Fibroblast of upper back skin (primary cell): ENCODE data around the gene C9orf50.
"Not testable (repeated sequence)": the region's sequence is repeated elsewhere in the genome, so short reads cannot be mapped to it uniquely, and the experiment has no call there.

Source experiments
- DNase-seq: peaks from one replicate; pipeline ENCODE4 v3.0.0-alpha.2; 2013

C9orf50 gene

GRCh38 chr9:129648092-129648763 is 27.3 kb upstream of the C9orf50 start:
- DNase-seq, result no peak

- DNase-seq, result no peak
Measured at GRCh38 chr9:129647635-129648034, 26.7 kb upstream of the C9orf50 start.

GRCh38 chr9:129646654-129647053 is 25.8 kb upstream of the C9orf50 start:
- DNase-seq, result no peak

DNA sequence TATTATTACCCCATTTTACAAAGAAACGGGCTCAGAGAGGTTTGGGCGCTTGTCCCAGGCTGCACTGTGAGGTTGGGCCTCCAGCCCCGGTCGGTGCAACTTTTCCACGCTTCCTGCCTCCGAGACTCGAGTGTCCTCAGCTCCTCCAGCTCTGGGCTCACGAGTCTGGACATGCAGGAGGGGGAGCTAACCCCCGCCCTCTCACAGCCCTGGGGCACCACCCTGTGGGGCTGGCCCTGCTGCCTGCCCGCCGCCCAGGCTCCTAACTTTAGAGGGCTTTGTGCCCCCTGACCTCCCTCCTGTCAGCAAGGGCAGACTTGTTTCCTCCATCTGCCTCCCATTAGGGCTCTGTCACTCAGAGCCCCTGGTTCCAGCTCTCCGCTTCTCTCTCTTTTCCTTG is 25.4 kb upstream of the C9orf50 start:
- DNase-seq, result no peak

DNA sequence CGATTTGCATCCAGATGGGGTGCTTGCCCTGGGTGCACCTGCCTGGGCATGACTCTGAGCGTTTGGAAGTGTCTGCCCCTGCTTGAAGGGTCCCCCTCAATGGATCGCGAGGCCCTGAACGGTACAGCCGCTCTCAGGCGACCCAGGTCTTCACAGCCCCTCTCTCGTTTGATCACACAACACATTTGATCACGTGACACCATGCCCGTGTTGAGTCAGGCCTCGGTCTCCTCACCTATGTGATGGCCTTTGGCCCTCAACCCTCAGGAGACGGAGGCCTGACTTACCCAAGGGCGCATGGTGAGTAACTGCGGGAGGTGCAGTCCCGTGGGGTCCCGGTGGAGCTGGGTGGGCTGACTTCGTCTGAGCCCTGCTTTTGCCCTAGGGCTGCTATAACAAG is 24.0 kb upstream of the C9orf50 start:
- no peak for DNase-seq

GRCh38 chr9:129644365-129644764 is 23.5 kb upstream of the C9orf50 start:
- DNase-seq, result no peak

- no peak for DNase-seq
Measured at GRCh38 chr9:129643706-129644105, 22.8 kb upstream of the C9orf50 start.

- peak; percentile 95 for DNase-seq
Measured at GRCh38 chr9:129641750-129642585, 21.1 kb upstream of the C9orf50 start, which contains the start of gene ASB6. Gene ASB6 (minus strand): TSS chr9:129642151. CDS start chr9:129641999, 152 bp downstream.

- DNase-seq, result no peak
Measured at GRCh38 chr9:129640871-129641749, 20.2 kb upstream of the C9orf50 start.

- DNase-seq, result peak; percentile 72
Measured at GRCh38 chr9:129640086-129640870, 19.4 kb upstream of the C9orf50 start.

DNA sequence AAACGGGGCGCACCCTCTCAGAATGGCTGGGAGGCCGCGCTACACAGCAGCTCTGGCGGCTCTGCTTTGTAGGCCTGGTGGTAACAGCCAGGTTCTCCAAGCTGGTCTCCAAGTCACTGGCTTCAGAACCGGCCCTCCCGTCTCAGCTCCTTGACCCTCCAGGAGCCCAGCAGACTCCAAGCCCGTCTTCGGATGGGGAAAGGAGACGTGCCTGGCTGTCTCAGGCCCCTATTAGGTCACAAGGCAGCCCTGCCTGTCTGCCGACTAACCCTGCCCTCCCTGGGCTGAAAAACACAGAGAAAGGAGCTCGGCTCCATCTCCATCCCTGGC is 18.8 kb upstream of the C9orf50 start:
- no peak for DNase-seq

DNA sequence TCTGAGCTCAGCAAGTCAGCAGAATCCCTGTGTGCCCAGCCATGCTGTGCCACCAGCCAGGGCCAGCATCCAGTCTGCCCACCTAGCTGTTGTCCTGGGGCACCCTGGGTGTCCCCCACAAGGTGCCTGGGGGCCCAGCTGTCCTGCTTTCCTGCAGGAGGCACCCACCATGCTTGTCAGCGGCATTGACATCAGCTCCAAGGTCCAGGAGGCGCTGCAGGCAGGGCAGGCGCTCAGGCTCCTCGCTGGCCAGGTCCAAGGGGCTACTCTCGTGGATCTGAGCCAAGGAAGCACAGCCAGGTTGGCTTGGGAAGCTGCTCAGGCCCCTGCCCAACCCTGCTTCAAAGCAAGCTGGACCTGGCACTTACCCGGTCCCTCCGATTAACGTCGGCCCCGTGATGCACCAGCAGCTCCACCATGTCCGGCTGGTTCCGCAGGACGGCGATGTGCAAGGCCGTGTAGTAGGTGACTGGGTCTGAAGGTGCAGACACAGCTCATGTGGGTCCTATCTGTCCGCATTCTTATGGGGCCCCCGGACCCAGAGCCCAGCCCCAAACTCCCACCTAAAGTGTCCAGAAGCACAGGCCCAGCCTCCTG is 18.2 kb upstream of the C9orf50 start:
- DNase-seq, result no peak

GRCh38 chr9:129637673-129638439 is 17.0 kb upstream of the C9orf50 start:
- DNase-seq, result no peak

- no peak for DNase-seq
Measured at GRCh38 chr9:129637102-129637501, 16.2 kb upstream of the C9orf50 start.

GRCh38 chr9:129636343-129636742 is 15.4 kb upstream of the C9orf50 start:
- not testable (repeated sequence) for DNase-seq

GRCh38 chr9:129635099-129636065 is 14.5 kb upstream of the C9orf50 start:
- no peak for DNase-seq

GRCh38 chr9:129633848-129634247 is 12.9 kb upstream of the C9orf50 start:
- no peak for DNase-seq

DNA sequence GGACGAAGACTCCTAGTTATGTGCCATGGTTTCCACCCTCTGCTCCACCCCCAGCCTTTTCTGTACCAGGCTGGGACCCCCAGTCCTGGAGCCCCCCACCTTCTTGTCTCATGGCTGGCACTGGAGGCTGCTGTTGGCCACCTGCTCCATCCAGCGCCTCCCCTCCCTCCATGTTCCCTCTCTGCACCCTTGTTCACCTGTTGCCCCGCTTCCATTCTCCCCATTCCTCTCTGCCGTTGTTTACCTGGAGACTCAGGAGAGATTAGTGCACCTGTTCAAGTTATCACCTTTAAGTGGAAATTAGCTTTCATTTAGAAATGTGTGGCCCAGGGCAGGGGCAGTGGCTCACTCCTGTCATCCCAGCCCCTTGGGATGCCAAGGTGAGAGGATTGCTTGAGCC is 12.3 kb upstream of the C9orf50 start:
- DNase-seq, result no peak

DNA sequence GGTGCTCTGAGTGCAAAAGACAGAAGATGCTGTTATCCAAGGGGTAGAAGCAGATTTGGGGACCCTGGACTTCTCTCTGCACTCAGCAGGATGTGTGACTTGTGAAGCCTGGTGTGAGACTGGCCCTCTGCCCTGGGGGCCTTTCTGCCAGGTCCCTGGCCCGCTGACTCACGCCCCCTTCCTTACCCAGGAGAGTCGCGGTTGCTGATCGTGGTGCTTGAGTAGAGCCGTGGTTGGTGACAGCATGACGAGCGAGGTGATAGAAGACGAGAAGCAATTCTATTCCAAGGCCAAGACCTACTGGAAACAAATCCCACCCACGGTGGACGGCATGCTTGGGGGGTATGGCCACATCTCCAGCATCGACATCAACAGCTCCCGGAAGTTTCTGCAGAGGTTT is 11.6 kb upstream of the C9orf50 start:
- peak; percentile 39 for DNase-seq

- no peak for DNase-seq
Measured at GRCh38 chr9:129631674-129632129, 10.8 kb upstream of the C9orf50 start.
